GM18499 (cell line): Measurements from ENCODE around the gene PFN3.
"Not testable (repeated sequence)": the region's sequence is repeated elsewhere in the genome, so short reads cannot be mapped to it uniquely, and the experiment has no call there.

Source experiments
- ATAC-seq: cut with Tn5 transposase; IDR thresholded peaks from one replicate; pipeline ENCODE4 v1.9.1; 2021; ENCODE audit warnings: moderate number of reproducible peaks; ENCODE audit not compliant: insufficient read depth, unreplicated experiment

The PFN3 gene

DNA sequence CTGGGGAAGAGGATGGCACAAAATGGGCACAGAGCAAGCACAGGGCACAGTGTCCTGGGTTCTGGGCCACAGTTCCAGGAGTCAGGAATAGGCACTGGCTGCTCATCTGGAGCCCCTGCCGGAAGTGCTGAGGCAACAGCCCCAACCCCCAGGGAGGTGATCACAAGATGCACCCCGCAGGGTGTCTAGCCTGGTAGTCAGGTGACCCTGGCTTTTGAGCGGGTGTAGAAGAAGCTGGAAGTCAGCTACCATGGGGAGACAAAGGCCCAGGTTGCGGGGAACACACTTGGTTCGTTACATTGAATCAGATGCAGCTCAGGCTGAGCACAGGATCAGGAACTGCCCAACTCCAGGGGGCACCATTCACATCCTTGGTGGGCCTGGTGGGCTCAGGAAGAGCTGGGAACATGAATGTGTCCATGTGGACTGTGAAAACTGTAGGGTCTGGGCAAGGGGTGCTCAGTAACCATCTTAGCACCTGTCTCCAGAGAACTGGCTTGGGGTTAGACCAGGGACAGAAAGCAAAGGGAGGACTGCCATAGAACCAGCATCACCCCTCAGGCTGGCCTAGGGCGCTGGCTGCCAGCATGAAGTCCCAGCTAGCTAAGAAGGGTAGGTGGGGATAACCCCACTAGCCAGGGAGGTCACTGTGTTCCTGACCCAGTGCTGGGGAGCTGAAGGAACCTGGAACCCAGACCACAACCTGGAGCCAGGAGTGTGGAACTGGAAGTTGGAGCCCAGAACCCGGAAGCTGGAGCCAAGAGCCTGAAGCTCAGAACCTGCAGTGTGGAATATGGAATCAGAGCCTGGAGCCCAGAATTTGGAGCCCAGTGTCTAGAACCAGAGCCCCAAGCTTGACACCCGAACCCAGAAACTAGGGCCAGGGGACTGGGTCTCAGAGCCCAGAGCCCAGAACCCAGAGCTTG lies 22.3 kb downstream of the PFN3 start:
- ATAC-seq = no peak

- ATAC-seq = no peak
These were observed 24.4 kb downstream of the PFN3 start for GRCh38 chr5:177376107-177376506.

DNA sequence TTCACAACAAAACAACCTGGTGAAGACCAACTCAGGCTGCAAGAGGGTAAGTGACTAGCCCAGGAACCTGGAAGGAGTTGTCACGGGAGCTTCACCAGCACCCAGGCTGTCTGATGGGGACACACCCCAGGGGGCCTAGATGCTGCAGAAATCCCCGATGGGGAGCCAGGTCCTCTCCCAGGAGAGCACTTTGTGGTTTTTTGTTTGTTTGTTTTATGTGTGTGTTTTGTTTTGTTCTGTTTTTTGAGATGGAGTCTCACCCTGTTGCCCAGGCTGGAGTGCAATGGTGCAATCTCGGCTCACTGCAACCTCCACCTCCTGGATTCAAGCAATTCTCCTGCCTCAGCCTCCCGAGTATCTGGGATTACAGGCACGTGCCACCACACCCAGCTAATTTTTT lies 24.9 kb downstream of the PFN3 start:
- ATAC-seq = not testable (repeated sequence)

- no peak for ATAC-seq
These were observed 26.2 kb downstream of the PFN3 start for GRCh38 chr5:177374211-177374610.

DNA sequence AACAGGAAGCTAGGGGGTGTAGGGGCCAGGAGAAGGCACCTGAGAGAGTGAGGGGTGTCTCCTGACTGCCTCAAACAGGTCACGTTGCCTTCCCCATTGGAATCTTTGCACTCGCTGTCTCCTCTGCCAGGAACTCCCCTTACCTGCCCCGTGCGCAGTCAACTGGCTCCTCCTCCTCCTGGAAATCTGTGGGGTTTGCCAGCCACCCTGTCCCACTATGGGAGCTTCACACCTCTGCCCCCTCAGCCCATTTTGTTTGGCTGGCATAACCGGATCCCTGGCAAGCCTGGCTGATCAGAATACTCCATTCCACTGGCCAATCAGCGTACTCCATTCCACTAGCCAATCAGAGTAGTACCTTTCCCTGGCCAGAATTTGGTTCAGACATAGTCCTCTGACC lies 26.7 kb downstream of the PFN3 start:
- no peak for ATAC-seq

GRCh38 chr5:177372910-177373309 lies 27.6 kb downstream of the PFN3 start:
- ATAC-seq = no peak

- no peak for ATAC-seq
These were observed 28.2 kb downstream of the PFN3 start for GRCh38 chr5:177372034-177372896.

- ATAC-seq = no peak
These were observed 29.1 kb downstream of the PFN3 start for GRCh38 chr5:177371120-177372033.

DNA sequence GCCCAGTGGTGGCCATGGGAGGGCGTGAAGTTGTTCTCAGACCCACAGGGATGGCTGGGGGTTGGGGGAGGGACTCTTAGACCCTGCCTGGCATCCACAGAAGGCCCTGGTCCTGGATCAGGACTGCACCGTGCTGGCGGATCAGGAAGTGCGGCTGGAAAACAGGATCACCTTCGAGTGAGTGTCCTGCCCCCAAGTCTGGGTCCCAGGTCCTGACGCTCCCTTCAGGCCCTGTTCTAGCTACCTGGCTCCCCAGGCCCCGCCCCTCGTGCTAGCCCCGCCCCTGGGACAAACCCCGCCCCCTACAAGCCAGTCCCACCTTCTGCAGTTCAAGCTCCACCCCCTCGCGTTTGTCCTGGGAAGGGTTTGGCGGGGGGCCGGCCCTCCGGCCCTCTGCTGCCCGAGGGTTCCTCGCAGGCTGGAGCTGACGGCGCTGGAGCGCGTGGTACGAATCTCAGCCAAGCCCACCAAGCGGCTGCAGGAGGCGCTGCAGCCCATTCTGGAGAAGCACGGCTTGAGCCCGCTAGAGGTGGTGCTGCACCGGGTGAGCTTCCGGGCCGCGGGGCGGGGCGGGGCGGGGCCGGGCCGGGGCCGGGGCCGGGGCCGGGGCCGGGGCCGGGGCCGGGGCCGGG lies 29.9 kb downstream of the PFN3 start:
- no peak for ATAC-seq

DNA sequence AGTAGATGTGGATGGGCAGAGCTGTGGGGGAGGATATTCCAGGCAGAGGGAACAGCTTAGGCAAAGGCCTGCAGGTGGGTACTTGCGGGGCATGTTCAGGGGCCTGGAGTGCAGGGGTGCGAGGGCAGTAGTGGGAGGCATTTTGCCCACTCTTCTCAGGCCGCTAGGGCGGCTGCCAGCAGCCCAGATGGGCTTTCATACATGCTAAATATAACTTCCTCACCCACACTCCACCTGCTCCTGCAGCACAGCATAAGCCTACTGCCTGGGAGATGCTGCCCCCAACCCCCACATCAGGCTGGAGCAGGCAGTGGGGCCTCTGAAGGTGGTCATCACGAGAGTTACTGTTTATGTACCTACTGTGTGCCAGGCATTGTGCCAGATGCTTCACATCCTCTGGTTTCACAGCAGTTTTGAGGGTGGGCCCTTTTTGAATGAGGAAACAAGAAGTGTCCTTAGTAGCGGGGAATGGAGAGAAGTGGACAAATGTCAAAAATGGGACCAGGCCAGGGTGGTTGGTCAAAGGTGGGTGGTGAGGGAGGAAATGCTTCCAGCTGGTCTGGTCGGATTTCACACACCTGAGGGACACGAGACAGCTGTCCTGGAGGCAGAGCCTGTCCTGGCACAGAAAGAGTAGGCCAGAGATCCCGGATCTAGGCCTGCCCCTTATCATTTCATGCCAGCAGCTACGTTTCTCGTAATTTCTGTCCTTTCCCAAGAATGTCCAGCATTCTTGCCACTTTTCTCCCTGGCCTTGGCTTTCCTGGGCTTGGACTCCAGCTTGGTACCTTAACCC lies 30.6 kb downstream of the PFN3 start:
- ATAC-seq = no peak

DNA sequence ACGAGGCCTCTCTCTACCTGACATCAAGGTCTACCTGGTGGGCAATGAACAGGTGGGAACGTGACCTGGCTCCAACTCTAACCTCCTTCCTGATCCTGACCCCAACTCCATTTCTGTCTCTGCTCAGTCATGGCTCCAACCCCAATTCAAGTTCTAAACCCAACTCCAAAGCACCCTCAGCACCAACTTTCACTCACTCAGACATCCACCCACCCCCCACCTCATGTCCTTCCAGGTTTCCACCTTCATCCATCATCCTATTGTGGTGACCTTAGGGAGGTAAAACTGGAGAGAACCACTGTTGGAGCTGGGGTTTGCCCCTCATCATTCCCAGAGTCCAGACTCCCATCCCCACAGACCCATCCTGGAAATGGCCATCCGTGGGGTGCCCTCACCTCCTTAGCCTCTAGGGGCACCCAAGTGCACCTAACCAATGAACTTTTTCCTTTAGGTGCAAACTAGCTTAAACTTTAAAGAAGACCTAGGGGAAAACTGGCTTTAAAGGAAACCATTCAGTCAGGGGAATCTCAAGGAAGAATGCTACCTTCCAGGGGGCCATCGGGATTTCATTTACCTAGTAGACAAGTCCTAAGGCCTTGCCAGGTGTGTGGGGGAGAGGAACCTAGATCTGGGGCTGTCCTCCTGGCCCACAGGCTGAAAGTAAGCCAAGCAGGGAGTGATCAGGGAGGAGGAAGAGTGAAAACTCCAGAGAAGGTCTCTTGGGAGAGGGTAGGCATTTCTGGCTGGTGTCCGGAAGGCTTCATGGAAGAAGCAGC lies 31.4 kb downstream of the PFN3 start:
- no peak for ATAC-seq

DNA sequence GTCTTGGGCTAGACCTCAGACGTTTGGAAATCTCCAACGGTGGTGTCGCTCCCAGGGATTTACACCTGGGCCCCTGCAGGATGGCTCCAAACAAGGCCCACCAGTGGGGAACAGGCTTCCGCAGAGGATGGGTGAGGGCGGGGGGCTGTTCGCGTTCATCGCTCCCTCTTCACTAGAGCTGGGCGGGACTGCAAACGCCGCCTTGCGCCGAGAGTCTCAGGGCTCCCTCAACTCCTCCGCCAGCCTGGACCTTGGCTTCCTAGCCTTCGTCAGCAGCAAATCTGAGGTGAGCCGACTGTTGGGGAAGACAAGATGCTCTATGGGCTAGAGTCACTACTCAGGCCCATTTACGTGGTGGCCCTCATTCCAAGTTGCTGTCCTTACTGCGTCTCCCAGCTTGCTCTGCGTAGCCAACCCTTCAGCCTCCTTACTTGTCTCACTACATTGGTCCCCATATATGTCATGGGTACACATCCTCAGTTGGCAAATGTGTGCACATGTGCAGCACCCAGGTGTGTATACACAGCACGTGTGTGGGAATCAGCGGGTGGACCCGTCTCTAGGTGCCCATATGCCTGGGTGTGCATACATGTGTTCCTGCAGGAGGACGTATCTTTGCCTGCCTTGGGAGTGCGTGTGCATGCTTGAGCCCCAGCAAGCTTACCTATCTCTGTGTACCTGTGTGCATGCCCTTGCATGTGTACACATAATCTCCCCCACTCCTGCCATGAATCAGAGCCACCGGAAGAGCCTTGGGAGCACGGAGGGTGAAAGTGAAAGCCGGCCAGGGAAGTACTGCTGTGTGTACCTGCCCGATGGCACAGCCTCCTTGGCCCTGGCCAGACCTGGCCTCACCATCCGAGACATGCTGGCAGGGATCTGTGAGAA lies 32.2 kb downstream of the PFN3 start:
- no peak for ATAC-seq

- no peak for ATAC-seq
These were observed 33.1 kb downstream of the PFN3 start for GRCh38 chr5:177367323-177367848.

DNA sequence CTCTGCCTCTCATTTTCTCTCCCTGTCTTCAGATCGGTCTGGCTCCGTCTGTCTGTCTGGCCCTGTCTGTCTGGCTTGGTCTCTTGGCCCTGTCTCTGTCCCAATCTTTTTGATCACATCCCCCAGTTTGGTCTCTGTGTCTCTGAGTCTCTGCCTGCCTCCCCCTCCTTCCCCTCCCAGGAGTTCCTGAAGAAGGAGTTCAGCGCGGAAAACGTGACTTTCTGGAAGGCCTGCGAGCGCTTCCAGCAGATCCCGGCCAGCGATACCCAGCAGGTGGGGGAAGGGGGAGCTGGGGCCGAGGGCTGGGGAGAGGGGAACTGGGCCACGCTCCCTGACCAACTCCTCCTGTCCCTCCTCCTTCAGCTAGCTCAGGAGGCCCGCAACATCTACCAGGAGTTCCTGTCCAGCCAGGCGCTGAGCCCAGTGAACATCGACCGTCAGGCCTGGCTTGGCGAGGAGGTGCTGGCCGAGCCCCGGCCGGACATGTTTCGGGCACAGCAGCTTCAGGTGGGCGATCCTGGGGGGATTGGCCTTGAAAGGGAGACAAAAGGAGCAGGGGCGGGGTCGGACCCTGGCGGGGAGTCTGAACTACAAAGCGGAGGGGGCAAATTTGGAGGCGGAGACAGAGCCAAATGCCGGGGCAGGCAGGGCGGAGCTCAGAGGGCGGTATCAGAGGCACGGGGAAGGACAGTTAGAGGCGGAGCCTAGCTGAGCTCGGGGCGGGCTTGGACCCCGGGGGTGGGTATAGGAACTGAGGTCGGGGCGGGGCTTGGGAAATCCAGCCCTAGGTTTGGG lies 33.7 kb downstream of the PFN3 start:
- ATAC-seq = no peak

- ATAC-seq = no peak
These were observed 34.5 kb downstream of the PFN3 start for GRCh38 chr5:177365845-177366527.
